Spleen (tissue), 7 donors: ENCODE results near the gene ALDH4A1.

Experiments used
- CTCF ChIP-seq, 11 experiments: fragments of 200-600 bp in 7 of 11; fragments of 450-650 bp in 4 of 11; sonication (generic) in 4 of 11; IDR thresholded peaks in 8 of 11; conservative IDR thresholded peaks in 3 of 11; 1 replicate in 7 of 11; 2 replicates in 4 of 11; pipeline versions ENCODE4 v1.4.0 to v1.8.0; 2016 to 2021; ENCODE audit warnings: antibody characterized with exemption in 11 of 11, inconsistent platforms in 4 of 11, mild to moderate bottlenecking in 1 of 11
- POLR2A ChIP-seq, 3 donors: fragments of 450-650 bp; IDR thresholded peaks; one replicate each; pipeline ENCODE4 v1.5.1; 2017; ENCODE audit warnings: antibody characterized with exemption in 3 of 3, mild to moderate bottlenecking in 1 of 3
- POLR2AphosphoS5 ChIP-seq, 3 donors: sonication (generic); formaldehyde crosslinking; IDR thresholded peaks; one replicate each; pipeline ENCODE4 v1.5.1; 2017; ENCODE audit warnings: antibody characterized with exemption in 3 of 3
- donor health status: DM: no; HTN: no; CAD: no; lungs with moderate emphysema.
- donor health status: DM: no; HTN: no; CAD: no.
- donor health status: DM: no; HTN: no; CAD: no.

GRCh38 chr1:18898567-18898966 is 3.8 kb downstream of the ALDH4A1 start:
- TF ChIP-seq CTCF (IDR thresholded peaks at IDR 0.05 in 8 of 11, conservative IDR thresholded peaks at IDR 0.05 in 3 of 11) (no peak), POLR2AphosphoS5 (IDR thresholded peaks at IDR 0.05) (no peak), POLR2A (IDR thresholded peaks at IDR 0.05) (no peak)
